OCI-LY1 (cell line): ENCODE results near the gene DHX32.

Source experiments
- CTCF ChIP-seq: fragments of 200-600 bp; sonication (generic), shearing (Covaris generic); IDR thresholded peaks from 2 replicates; pipeline ENCODE4 v1.5.1; 2017; ENCODE audit warnings: mild to moderate bottlenecking, antibody characterized with exemption, low read length, moderate library complexity, mixed read lengths
- EZH2 ChIP-seq: fragments of 200-600 bp; sonication (generic), shearing (Covaris generic); IDR thresholded peaks from 2 replicates; pipeline ENCODE4 v1.8.0; 2017; ENCODE audit warnings: borderline replicate concordance, mixed run types, mild to moderate bottlenecking, antibody characterized with exemption, low read length, moderate library complexity, mixed read lengths

GRCh38 chr10:125857185-125857760 is 23.8 kb downstream of the DHX32 start:
- TF ChIP-seq CTCF = no peak
- TF ChIP-seq EZH2 = no peak
